Astrocyte of the hippocampus (primary cell): Measurements from ENCODE around the gene CEP126.

Experiments used
- DNase-seq: peaks from one replicate; pipeline ENCODE4 v3.0.0; 2011; ENCODE audit warnings: low read depth, low spot score

CEP126 gene, protein sequence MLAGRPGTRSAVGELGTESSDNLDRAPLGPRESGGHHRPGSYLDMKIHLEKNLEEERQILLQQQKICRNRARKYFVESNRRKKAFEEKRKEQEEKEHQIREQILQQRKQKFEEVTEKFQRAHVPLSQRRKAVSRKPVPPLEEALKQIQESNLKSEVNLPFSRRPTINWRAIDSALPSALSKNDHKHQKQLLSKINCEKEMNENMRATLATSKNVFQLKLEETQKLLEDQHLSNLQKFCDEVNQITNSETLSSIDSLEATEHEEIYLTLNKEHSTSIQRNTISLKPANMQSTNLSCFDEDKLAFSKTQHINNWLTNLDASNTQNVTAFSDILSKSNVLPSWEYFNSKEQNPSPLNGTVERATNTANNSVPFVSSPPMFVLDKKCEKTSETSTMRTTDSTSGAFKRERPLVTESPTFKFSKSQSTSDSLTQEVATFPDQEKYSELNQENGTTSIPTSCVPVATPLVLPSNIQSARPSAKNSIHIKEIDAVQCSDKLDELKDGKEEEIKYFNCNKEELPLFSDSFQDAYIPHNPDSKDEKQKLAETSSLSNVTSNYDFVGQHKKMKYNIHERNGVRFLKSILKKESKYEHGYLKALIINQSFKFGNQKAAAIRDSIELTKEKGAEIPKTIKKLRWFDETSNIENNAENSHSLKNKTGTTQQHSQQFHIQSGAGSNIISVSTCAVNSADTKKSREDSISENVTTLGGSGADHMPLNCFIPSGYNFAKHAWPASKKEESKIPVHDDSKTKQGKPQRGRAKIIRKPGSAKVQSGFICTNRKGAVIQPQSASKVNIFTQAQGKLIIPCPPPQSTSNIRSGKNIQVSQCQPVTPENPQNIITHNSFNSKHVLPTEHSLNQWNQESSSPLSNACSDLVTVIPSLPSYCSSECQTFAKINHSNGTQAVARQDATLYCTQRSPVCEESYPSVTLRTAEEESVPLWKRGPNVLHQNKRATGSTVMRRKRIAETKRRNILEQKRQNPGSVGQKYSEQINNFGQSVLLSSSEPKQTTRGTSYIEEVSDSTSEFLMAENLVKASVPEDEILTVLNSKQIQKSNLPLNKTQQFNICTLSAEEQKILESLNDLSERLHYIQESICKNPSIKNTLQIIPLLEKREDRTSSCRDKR

DNA sequence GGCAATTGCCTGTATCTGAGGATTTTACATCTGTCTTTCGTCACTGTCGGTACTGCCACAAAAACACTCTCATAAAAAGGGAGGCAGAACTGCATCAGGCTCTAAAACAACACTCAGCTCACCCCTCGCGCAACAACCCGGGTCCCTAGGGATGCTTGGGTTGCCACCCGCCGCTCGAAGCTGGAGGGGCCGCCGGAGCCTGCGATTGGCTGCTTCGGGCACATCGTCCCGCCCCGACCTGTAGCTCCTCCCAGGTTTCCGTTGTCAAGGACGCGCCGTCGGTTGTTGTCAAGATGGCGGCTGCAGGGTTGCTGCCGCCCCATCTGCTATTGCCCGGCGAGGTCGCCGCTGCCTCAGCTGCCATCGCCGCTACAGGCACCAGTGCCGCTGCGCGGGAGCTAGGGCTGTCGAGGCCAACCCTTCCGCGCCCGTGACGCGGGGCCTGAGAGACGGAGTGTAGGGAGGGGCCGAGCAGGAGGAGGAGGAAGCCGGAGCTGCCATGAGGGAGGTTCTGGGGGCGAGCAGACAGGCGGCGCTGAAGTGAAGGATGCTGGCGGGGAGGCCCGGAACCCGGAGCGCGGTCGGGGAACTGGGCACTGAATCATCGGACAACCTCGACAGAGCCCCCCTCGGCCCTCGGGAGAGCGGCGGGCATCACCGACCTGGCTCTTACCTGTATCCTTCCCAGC is at the start of gene CEP126:
Gene CEP126, plus strand, starts transcription at position 273 of the 689 bp plus-strand sequence. Its CDS starts 275 bp downstream, at position 548.
- peak; percentile 98 for DNase-seq

DNA sequence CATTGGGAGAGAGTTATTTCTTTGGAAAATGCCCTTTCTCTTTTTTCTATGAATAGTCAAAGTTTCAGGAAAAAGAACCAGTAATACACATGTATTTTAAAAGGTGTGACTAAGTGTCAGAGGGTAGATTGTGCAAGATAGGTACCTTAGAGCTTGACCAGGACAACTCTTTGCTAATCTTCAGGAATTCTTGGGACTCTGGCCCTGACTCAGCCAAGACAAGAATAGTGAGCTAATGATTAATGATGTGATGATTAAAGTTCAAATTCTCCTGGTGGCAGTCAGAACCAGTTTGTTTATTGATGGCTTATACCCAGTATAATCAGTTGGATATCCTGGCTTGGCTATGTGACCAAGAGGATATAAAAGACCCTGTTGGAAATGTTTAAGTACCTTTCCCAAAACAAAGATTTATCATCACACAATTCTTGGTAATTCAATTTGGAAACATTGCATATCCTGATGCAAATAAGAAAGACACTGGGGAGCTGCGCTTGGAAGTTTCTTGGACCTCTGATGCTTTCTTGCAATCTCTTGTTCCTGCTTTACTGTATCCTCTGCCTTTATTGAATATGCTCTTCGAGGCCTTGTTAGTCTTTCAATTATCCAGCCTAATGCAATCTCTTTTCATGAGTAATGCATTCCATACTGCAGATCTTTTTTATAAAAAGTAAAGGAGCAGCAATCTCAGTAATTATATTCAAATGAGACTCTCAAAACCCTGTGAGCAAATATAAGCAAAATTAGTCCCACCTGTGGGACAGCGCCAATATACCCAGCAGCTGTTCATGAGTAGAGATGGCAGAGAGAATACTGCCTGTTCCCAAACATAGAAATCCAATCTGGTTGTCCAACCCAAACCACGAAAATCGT is 48.0 kb upstream of the CEP126 start:
- peak; percentile 31 for DNase-seq

DNA sequence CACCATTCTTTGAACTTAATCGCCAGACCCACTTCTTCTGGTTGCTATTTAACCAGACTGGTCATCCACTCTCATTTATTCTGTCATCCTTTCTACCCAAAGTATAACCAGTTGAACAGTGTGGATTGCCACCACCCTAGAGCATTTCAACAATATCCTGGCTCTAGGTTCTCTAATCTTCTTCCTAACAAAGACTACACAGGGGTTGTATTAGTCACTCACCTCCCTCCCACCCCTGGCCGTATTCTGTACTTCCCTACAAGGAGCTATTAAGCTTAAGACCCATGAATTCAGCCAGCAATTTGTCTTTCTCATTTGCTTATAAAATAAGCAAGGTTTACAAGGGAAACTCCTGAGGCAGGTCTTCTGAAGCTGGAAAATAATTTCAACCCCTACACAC is 46.9 kb upstream of the CEP126 start:
- peak; percentile 57 for DNase-seq

DNA sequence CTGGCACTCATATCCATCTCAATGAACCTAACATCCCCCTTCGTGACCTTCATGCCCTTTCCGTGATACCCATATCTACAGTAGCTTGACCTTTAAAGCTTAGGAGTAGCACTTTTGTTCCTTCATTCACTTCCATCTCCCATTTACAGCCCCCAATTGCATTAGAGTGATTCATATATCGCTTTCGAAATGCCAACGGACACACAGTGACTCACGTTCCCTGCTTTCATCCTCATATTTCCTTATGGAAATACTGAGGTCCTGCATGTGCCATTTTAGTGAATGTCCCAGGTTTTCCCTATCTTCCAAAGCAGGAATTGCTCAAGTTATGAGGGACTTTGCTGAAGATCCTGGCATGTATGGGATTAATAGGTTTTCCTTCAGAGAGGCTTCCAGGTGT is 44.3 kb upstream of the CEP126 start:
- peak; percentile 44 for DNase-seq

DNA sequence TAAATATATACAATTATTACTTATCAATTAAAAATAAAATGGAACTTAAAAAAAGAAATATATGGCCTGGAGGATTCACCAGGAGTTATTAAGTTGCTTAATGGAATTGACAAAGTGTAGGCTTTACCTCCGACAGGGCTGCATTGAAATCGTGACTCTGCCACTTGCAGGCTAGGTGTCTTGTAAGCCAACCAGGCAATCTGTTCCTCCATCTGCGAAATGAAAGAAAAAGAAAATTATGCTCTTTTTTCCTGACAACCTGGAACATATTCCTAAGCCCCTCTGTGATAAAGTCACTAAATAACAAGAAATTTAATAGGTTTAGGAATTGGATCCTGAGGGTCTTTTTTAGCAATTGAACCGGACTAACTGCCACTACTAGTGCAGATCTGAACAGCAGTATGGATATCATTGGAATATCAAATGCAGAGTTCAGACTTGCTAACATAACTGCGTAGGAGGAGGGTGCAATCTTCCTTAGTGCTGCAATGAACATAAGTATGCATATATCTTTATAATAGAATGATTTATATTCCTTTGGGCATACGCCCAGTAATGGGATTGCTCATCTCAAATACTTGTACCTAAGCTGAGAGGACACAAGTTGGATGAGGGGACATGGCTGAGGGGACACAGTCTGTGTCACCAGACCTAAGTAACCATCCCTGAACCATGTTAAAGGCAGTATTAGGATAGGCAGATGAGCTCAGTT is 42.5 kb upstream of the CEP126 start:
- no peak for DNase-seq

DNA sequence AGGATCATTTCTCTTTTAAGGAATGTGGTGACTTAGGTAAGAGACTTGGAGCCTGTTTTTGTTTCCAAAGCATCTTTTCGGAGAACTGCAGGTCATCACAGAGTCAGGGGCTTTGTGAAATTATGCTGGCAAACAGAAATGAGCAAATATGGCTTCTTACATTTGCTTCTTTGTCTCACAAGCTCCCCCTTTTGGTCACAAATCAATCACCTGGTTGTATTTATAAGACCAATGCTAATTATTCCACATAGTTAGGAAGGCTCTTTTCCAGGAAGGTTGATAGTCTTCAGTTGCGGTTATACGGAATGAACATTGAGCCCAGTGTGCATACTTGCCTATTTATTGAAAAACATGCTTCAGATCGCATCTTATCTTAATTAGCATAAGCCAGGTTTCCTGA is 34.6 kb upstream of the CEP126 start:
- DNase-seq: peak; percentile 68

DNA sequence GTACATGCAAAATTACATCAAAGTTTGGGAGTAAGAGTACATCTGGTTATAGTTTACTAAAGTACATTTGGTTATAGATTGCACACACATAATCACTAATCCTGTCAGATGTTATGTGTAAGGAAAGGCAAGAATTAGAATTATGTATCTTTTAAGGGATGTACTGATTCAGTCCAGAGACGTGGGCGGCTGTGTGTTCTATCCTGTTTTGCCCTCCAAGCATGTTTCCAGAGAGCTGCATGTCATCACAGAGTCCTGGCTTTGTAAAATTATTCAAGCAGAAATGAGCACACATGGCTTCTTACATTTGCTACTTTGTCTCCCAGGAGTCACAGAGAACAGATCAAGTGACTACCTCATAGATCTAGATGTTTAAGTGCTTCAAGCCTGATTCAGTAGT is 33.2 kb upstream of the CEP126 start:
- no peak for DNase-seq

DNA sequence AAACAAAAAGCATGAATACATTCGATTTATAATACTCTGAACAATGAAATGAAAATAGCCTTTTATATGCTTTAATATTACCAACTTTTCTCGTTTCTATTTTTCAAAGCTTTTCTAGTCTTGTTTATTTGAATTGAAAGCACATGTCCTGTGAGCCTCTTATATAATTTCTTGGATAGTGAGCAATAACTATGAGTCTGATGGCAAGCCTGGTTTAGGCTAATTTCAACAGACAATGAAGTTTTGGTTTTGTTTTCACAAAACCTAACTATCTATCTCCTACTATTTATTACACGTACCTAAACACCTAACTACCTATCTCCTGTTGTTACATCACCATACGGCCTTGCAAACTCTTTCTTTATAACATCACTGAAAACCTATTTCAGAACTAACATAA is 29.2 kb upstream of the CEP126 start:
- no peak for DNase-seq

DNA sequence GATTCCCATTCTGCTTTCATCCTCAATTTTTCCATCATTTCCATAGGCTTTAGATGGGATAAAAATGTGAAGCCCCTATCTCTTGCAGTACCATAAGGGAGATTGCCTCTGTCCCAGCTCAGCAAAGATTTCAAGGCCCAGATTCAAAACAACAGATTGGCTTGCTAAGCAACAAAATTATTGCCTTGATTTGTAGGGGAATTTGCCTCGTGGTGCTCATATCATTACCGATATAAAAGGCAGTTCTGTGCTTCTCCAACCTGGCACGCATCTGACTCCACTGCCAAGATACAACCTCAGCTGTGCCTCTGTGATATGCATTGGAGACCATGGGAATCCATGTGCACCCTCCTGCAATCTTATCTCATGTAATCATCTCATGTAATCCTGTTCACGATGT is 25.0 kb upstream of the CEP126 start:
- DNase-seq: no peak

DNA sequence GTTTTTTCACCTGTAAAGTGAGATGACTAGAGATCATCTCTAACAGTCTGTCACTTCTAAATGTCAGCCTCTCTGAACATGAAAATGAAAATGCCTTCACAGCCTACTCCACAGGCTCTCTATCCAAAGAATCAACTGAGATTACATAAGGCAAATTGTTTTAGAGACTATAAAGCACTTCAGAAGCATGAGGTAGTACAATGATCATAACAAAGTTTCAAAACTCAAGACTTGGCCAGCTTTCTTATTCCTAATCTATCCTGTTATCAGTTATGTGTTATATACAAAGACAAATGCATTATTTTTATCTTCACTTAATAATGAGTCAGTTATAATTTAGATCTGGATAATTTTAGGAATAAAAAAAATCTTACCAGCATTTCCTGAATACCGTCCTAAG is 20.3 kb upstream of the CEP126 start:
- no peak for DNase-seq

DNA sequence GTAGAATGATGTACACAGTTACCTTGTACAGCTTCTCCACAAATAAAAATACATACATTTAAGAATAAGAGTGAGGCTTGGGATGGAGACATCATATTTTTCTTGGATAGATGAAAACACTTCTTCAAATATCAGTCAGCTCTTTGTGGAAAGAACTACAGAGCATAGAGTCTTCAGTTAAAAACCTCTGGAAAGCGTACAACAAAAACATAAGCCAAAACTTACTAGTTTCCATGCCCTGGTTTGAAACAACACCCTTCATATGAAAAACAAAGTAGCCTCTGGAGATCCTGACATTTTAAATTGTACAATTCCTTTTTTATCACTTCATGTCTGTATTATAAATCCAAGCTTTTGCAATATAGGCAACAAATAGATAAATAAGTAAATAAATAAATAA is 7.0 kb upstream of the CEP126 start:
- DNase-seq: no peak

DNA sequence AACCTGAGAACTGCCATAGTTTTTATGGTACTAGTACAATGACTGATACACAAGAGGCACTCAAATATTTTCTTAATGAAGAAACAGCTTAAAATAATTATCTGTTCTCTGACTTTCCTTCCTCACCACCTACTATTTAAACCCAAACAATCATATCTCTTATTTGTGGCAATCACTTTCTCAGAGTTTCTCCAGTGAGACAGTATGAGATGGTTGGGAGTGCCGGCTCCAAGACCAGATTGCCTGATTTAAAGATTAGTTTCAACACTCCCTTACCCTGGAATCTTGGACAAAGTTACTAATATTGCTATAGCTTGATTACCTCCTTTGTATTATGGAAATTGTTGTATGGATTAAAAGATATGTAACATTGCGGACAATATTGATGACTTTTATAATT is 5.7 kb upstream of the CEP126 start:
- DNase-seq: no peak

DNA sequence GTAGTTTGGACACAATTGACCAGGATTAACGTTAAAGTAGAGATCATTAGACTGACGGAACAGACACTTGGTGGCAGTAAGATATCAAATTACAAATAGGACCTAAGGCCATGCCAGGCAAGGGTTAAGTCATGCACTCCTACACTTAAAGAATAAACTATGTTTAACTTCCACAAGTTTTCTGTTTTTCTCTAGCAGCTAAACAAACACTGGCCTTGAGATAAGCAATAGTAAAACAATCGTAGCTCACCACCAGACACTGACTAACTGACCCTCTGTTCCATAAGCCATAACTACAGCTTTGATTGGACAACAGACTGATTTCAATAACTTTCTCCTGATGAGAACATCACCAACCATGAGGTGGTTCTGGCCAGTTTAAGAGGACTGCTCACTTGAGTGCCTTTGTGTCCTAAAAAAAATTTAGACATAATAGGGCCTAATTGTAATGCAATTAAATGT is 2.0 kb upstream of the CEP126 start:
- DNase-seq: peak; percentile 19

DNA sequence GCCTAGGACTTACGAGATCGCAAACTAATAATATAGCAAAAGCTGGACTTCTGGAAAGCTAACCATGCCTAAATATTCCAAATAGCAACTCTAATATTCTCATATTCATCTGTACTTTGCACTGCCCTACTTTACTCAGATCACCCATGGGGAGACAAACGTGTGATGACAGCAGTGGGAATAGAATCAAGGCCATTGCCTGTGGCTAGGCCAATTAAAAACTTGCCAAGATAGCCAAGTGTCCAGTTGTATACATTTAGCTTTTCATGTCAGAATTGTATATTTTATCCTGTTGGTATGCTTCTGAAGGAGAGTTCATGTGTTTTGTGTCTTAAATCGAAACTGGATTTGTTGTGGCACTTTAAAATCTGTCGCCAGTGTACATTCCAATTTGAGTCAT is 1.2 kb upstream of the CEP126 start:
- no peak for DNase-seq

DNA sequence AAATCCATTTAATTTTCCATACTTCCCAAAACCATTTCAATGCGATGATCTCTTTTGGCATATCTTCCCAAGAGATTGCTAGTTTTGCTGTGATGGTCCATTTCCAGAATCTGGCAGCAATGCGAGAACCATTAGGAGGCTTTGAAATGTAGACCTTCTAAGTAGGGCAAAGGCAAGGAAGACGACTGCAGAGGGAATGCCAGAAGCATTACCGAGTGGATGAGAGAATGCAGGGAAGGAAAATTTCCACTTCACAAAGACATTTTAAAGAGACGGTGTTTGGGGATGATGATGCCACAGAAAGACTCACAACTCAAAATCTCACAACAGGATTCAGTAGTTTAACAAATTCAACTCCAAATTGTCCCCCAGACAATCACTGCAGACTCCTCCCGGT is 471 bp upstream of the CEP126 start:
- DNase-seq: no peak

DNA sequence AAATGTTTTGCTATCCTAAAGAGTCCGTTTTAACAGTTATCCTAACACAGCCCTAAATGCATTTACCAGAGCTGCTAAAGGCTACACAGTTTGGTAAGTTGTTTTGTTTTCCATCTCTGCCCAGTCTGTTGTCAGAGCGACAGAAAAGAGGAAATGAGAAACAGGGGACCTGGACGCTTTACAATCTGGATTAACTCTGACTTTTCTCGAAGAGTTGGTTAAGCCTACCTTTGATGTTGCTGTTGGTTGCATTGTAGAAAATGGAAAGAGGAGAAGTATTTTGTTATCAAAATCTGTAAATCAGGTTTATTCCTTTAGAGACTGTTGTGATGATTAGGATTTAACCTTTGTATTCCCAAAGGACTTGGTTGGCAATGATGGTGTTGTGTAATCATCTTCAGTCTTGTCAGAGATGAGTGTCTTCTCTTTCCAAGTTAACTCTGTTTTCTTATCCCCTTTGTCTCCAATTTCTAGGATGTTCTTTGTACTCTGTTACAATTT is 1.0 kb downstream of the CEP126 start:
- DNase-seq: peak; percentile 62

DNA sequence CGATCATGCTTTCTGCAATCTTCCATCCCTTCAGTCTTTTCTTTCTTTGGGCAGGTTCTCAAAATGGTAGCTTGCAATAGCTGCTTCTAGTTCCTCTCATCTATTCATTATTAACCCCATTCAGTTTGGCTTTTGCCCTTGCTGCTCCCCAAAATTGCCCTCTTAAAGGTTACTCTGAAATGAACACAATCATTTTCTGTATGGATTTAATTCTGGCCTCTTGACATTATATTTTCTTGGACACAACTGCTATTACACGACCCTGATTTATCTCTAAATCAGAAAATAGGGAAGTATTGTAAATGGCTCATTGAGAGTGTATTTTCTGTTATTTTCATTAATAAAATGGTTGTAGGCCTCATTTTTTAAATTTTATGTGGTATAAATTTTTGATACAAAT is 1.6 kb downstream of the CEP126 start, which contains the start of gene ANGPTL5:
Gene ANGPTL5, minus strand, starts transcription at position 101 of the 400 bp plus-strand sequence. CDS start 8,613 bp downstream, outside the sequence.
- DNase-seq: no peak

DNA sequence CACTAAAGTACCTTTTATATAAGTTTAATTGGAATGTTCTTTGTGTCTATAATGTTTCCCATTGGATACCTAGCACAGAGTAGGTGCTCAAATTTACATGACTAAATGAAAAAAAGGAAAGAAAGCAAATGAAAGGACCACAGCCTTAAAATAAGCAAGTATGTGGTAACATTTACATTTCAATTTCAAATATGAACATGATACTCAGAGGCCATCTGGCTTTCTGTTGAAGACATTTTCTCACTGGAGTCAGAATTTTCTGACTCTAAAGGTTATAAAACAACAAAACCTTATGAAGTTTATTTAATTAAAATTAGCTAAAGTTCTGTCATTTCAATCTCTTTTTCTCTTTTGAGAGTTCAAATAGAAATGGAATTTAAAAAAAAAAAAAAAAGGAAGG is 2.4 kb downstream of the CEP126 start:
- DNase-seq: no peak

DNA sequence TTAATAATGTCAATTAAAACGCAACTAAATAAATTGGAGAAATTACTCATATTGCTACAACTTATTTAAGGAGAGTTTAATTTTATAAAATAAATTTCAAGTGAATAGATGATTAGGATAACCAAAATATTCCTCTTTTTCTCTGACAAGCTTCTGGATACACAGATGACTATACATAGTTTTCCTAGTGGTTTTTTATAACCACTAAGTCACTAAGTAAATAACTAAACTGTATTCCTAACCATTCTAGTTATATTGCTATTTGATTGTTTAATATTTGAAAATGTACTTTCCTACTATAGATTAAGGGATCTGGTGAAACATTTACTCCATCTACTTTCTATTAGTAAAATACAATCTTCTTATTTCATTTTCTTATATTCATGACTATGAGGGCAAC is 6.2 kb downstream of the CEP126 start:
- no peak for DNase-seq

DNA sequence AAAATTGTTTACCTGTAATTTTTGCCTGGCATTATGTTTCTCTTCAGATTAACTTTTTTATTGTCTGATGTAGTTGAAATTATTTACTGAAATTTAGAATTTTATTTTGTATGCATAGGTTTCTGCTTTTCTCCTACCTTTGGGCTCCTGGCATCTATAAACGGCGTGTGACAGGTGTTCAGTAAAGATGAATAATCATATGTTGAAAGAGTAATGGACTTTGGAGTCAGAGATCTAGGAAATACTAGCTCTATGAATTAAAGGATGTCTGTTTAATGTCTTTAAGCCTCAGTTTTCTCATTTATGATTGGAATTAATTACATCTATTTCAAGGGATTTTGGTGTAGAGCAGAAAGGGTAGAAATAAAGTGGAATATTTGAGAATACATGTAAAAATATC is 8.7 kb downstream of the CEP126 start:
- no peak for DNase-seq
